GM19324 (cell line): ENCODE data around the gene MPPE1.
"Not testable (repeated sequence)": the region's sequence is repeated elsewhere in the genome, so short reads cannot be mapped to it uniquely, and the experiment has no call there.

ENCODE experiments used
- ATAC-seq: cut with Tn5 transposase; IDR thresholded peaks from one replicate; pipeline ENCODE4 v1.9.1; 2021; ENCODE audit warnings: mild to moderate bottlenecking, moderate library complexity; ENCODE audit not compliant: unreplicated experiment, low FRiP score

The MPPE1 gene

DNA sequence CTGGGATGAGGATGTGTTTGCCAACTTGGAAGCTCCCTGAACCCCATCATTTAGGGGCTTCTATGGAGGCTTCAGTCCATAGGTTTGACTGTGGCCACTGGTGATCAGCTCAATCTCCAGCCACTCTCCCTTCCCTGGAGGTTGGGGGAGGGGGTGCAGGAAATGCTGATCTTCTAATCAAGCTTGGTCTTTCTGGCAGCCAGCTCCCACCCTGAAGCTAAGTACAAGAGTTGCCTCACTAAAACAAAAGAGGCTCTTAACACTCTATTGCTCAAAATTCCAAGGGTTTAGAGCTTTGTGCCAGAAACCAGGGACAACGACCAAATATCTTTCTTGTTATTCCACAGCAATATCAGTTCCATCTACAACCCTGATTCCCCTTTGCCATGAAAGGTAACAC is 19.4 kb upstream of the MPPE1 start:
- ATAC-seq: no peak

- ATAC-seq: no peak
Measured at GRCh38 chr18:11925800-11926481, 17.8 kb upstream of the MPPE1 start.

DNA sequence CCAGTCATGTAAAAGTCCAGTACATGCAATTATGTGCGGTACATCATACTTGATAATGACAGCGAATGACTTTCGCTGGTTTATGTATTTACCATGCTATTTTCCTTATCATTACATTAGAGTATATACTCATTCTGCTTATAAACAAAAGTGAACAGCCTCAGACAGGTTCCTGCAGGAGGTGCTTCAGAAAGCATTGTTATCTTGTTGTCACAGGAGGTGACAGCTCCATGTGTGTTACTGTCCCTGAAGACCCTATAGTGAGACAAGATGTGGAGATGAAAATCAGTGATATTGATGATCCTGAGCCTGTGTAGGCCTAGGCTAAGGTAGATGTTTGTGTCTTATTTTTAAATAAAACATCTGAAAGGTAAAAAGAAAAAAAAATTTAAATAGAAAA is 15.3 kb upstream of the MPPE1 start:
- ATAC-seq: no peak

GRCh38 chr18:11919522-11919921 is 11.4 kb upstream of the MPPE1 start:
- not testable (repeated sequence) for ATAC-seq

DNA sequence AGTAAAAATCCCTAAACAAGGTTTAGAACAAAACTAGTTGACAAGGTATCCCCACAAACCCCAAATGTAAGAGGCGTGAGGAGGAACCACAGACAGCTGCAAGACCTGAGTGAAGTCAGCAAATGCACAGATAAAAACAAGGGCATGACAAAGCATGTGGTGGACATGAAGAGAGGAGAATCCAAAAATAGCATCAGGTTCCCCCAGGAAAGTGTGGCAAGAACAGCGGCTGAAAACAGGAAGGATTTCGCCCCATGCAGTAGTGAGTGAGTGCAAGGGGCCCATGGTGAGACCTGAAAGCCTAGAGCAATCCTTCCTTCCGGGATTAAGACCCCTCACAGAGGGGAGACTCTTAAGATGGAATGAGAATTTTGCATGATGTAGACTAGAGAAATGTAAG is 8.8 kb upstream of the MPPE1 start:
- ATAC-seq: not testable (repeated sequence)

GRCh38 chr18:11909591-11910026 is 1.5 kb upstream of the MPPE1 start:
- ATAC-seq: no peak

DNA sequence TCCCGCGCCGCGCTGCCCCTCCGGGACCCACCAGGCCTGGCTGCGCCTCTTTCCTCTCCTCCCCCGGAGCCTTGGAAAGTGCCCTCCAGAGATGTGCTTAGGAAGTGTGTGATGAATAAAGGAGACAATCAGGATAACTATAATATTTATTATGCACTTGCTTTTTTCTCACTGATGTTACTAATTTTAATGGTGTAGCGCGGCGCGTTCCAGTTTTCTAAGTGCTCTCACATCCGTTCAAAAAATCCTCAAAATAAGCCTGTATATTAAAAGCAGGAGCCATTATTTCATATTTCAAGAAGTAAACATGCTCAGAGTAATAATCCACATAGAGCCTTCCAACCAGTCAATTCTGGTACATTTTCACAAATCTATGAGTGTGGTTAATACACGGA is 941 bp upstream of the MPPE1 start:
- no peak for ATAC-seq

DNA sequence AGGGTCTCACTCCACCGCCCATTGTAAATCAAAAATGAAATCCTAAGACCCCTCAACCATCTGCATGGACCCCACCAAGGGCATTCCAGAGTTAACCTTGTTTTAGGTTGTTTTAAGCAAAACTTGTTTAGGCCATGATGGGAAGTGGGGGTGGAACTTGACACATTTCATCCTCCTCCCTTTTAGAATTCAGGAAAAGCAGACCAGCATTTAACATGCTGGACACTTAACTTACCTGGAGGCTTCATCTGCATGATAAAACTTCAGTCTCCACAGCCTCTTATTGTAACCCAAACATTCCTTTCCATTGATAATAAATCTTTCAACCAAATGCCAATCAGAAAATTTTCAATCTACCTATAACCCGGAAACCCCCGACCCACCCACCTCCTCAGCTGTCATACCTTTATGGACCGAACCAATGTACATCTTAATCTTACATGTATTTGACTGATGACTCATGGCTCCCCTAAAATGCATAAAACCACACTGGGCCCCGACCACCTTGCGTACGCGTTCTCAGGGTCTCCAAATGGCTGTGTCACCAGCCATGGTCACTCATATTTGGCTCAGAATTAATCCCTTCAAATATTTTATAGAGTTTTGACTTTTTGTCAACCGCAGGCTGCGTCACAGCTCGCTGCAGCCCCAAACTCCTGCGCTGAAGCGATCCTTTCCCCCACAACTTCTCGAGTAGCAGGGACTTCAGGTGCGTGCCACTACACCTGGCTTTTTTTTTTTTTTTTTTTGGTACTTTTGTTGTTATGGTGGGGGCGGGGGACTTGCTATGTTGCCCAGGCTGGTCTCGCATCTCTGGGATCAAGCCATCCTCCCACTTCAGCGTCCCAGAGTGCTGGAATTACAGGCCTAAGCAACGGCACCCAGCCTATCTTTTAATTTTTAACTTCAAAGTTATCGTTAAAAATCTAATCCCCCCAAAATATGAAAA is 917 bp downstream of the MPPE1 start:
- no peak for ATAC-seq

DNA sequence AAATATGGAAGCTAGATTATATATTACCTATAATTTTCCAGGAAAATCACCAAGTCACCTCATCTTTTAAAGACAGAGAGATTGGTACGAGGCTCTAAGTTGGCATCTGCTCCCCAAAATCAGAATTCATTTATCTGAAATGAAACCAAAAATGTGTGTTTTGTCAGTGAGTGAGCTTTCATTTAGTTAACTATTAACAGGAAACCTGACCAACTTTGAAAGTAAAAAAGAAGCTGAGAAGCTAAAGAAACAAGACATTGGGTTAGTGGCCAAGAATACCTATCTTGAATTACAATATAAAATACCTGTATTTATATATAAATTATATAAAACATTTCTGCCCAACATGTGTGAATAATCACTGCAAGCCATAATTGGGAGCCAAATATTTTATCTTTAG is 1.9 kb downstream of the MPPE1 start:
- ATAC-seq: no peak

DNA sequence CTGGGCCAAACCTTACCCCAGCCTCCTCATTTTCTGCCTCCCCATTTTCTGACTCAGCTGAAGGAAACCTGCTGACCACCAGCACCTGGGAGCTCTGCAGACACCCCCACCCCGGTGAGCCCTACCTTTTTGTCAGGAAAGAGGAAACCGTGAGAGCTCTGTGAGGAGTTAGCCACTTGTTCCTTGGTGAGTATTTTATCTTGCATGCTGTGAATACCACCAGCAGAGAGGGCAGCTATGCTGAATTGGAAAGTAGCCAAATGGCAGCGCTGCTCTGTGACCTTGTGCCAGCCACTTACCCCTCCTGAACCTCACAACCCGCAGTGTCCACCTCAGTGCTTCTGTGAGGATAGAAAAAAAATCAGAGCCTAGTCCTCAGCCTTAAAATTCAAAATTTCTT is 2.5 kb downstream of the MPPE1 start:
- ATAC-seq: no peak

GRCh38 chr18:11902522-11903292 is 5.4 kb downstream of the MPPE1 start:
- ATAC-seq: no peak

GRCh38 chr18:11901826-11902438 is 6.2 kb downstream of the MPPE1 start:
- ATAC-seq: no peak

DNA sequence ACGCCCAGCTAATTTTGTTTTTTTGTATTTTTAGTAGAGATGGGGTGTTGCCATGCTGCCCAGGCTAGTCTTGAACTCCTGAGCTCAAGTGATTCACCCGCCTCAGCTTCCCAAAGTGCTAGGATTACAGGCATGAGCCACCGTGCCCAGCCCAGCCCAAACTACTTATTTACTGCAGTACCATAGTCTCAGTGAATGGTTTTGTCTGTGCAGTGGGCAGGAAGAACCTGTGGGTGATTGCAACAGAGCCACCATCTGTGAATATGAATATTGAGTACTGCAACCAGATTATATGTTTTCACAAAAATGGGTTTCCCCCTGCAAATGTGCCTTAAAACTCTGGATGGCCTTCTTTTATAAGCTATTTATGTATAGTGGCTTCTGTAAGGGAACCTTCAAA is 9.1 kb downstream of the MPPE1 start:
- no peak for ATAC-seq

- ATAC-seq: no peak
Measured at GRCh38 chr18:11897781-11898180, 10.3 kb downstream of the MPPE1 start.

DNA sequence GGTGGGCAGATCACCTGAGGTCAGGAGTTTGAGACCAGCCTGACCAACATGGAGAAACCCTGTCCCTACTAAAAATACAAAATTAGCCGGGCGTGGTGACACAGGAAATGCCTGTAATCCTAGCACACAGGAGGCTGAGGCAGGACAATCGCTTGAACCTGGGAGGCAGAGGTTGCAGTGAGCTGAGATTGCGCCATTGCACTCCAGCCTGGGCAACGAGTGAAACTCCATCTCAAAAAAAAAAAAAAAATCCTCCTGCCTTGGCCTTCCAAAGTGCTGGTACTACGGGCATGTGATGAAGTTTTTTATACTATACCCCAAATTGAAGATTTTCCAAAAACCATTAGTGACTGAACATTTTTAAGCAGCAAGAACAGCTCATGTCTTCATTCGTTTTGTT is 15.7 kb downstream of the MPPE1 start:
- ATAC-seq: not testable (repeated sequence)

- ATAC-seq: no peak
Measured at GRCh38 chr18:11891737-11892136, 16.4 kb downstream of the MPPE1 start.

- ATAC-seq: no peak
Measured at GRCh38 chr18:11889284-11889683, 18.8 kb downstream of the MPPE1 start.

DNA sequence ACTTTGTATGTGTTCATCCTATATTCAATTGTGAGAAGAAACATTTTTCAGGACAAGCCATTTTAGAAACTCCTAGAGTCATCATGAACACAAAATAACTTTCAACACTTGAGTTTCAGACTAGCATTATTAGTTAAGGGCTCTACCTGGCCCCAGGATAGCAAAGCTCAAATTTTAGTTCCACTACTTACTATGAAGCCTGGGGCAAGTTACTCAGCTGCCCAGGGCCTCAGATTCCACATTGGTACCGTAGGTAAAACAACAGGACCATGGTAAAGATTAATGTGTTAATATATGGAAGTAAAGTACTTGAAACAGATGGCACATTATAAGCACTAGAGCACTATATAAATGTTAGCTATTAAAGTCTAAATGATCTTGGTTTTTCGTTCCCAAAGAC is 19.4 kb downstream of the MPPE1 start:
- ATAC-seq: no peak

DNA sequence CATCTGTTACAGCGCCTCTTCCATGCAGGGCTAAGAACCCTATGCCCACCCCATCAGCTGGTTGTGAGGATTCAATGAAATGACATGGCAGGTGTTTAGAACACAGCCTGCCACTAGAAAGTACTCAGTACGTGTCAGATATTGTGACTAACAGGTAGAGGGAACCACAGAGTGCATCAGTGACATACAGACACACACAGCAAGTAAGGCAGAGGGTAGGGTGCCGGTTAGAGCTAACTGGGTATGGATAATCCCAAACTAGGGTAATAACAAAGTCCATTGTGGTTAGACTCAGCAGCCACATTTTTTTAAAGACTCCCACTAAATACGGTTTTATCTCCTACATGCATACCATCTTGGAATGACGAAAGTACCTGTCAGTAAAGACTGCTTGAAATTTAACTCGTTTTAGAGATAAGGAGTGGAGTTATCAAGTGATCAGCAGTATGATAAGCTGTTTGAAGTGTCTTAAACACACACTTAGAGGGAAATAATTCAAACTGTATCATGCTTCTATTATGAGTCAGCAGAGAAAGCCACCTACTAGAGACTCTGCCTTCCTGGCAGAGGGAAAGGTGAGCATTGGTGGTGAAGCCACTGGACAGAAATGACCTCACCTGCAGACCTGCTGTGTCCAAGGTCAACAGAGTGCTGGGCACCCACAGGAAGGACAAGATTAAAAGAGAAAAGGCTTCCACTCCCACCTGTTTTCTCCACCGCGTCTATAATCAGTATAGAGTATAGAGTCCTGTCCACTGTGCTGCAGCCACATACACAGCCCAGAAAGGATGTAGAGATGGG is 20.6 kb downstream of the MPPE1 start:
- no peak for ATAC-seq

- no peak for ATAC-seq
Measured at GRCh38 chr18:11886577-11887110, 21.5 kb downstream of the MPPE1 start.
